Neutrophil (primary cell): Measurements from ENCODE around the gene HMX1.

Experiments used
- H3K27ac ChIP-seq: fragments of 200-600 bp; sonication (generic); 2 replicates; pipeline ENCODE4 v1.5.1; 2016; ENCODE audit warnings: mild to moderate bottlenecking, moderate library complexity
- H3K27me3 ChIP-seq: fragments of 200-600 bp; sonication (generic); 2 replicates; pipeline ENCODE4 v1.6.0; 2016; ENCODE audit warnings: mild to moderate bottlenecking
- H3K36me3 ChIP-seq: fragments of 200-600 bp; sonication (generic); 2 replicates; pipeline ENCODE4 v1.5.1; 2017
- H3K4me1 ChIP-seq, 2 experiments: fragments of 200-600 bp in 1 of 2; sonication (generic) in 1 of 2; 1 replicate in 1 of 2; 2 replicates in 1 of 2; pipeline versions ENCODE4 v1.5.1 to v1.6.1; 2013 to 2016; ENCODE audit warnings: low read depth in 1 of 2, low read length in 1 of 2, mild to moderate bottlenecking in 1 of 2, moderate library complexity in 1 of 2; ENCODE audit not compliant: control insufficient read depth in 1 of 2, insufficient read depth in 1 of 2
- H3K4me3 ChIP-seq, 2 experiments: fragments of 200-600 bp in 1 of 2; sonication (generic) in 1 of 2; 1 replicate in 1 of 2; 2 replicates in 1 of 2; pipeline ENCODE4 v1.5.1; 2013 to 2016; ENCODE audit warnings: low read depth in 1 of 2, low read length in 1 of 2, mild to moderate bottlenecking in 1 of 2, moderate library complexity in 1 of 2
- H3K9me3 ChIP-seq: fragments of 200-600 bp; sonication (generic); 2 replicates; pipeline ENCODE4 v1.5.1; 2016
- TF ChIP-seq, protein P1 (sequence below): fragments of 200-600 bp; sonication (generic); IDR thresholded peaks from 2 replicates; pipeline ENCODE4 v1.5.1; 2016; ENCODE audit warnings: antibody characterized with exemption

The HMX1 gene

DNA sequence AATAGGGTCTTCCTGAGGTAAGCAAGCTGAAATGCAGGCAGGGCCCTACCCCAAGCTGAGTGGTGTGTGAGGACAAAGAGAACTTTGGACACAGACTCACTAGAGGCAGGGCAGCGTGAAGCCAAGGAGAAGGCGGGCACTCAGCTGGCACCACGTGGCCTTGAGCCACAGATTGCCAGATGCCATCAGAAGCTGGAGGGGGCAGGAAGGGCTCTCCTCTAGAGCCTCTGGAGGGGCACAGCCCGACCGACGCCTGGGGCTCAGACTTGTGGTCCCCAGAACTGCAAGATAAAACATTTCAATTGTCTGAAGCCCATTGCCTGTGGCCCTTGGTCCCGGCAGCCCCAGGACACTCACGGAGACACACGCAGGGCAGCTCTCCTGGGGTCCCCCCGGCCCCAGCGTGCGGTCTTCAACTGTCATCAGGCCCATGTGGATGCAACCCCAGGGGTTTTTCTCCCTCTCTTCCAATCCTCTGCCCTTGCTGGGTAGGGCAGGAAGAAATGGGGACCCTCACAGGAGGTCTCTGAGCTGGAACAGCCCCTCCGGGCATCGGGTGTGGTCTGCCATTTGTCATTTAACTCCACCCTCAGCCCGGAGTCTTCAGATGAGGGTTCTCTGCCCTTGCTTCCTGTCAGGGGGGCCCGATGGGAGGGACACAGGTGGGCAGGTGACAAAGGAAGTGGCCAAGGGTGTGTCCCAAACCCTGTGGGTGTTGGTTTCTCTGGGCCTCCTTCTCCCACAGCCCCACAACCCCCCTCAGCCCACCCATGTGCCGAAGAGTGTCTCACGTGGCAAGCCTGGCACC is 22.2 kb downstream of the HMX1 start:
- H3K9me3 ChIP-seq: no peaks in the 10 kb centered on the region
- no peak overlapping the region for H3K4me3 ChIP-seq
- TF ChIP-seq, protein P1, sequence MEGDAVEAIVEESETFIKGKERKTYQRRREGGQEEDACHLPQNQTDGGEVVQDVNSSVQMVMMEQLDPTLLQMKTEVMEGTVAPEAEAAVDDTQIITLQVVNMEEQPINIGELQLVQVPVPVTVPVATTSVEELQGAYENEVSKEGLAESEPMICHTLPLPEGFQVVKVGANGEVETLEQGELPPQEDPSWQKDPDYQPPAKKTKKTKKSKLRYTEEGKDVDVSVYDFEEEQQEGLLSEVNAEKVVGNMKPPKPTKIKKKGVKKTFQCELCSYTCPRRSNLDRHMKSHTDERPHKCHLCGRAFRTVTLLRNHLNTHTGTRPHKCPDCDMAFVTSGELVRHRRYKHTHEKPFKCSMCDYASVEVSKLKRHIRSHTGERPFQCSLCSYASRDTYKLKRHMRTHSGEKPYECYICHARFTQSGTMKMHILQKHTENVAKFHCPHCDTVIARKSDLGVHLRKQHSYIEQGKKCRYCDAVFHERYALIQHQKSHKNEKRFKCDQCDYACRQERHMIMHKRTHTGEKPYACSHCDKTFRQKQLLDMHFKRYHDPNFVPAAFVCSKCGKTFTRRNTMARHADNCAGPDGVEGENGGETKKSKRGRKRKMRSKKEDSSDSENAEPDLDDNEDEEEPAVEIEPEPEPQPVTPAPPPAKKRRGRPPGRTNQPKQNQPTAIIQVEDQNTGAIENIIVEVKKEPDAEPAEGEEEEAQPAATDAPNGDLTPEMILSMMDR: no peak
- no peaks in the 10 kb centered on the region for H3K36me3 ChIP-seq
- peaks cover 95% of the 10 kb centered on the region for H3K27me3 ChIP-seq
- no peaks in the 10 kb centered on the region for H3K4me1 ChIP-seq
- no peak overlapping the region for H3K27ac ChIP-seq

DNA sequence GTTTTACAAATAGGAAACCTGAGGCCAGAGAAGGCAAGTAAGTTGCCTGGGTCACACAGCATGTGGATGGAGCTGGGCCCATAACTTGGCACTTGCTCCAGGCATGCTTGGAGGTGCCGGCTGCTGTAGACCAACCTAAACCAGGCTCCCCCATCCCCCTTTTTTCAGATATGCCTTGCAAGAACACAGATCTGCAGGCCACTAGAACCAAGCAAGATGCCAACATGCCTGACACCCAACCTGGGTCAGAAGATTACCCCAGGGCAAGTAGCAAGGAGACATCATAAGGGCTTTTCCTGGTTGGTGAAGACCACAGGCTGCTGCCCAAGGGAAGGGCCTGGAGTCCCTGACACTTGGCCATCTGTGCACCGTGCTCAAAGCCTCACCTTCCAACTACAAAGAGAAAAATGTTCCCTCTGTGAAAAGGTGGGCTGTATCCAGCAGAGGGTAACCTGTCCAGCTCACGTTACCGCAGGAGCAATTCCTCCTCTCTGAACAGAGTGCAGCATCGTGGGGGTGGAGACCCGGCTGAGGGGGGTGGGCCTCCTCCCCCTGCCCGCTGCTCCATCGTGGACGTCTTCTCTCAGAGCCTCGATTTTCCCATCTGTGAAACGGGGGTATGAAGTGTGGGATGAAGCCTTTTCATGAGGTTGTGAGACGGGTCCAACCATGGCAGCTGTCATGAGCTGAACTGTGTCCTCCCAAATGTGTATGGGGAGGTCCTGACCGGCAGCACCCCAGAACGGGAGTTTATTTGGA is 23.0 kb downstream of the HMX1 start:
- Histone ChIP-seq H3K27ac (no peak overlapping the region), H3K4me3 (no peak overlapping the region), H3K9me3 (no peaks in the 10 kb centered on the region), H3K4me1 (no peaks in the 10 kb centered on the region), H3K27me3 (peaks cover 94% of the 10 kb centered on the region), H3K36me3 (no peaks in the 10 kb centered on the region)
- TF ChIP-seq, protein P1: no peak

DNA sequence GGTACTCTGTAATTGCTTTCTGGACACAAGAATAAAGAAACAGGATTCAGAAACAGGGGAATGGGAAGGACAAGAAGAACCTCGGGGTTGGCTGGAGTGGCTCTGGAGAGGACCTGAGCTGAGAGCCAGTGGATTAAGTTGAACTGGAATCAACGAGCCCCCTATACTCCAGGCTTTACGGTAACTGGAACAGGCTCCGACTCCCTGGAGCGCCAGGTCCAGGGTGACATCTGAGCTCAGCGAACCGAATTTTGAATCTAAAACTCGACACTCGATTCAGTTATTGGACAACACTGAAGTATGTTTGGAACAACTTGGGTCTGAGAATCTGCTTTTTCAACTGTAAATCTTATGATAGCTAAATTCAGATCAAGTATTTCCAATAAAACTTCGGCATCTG is 23.9 kb downstream of the HMX1 start:
- Histone ChIP-seq H3K4me3 (no peak overlapping the region), H3K9me3 (no peaks in the 10 kb centered on the region), H3K27me3 (peaks cover 85% of the 10 kb centered on the region), H3K4me1 (no peaks in the 10 kb centered on the region), H3K36me3 (no peaks in the 10 kb centered on the region), H3K27ac (no peak overlapping the region)
- TF ChIP-seq, protein P1: no peak

DNA sequence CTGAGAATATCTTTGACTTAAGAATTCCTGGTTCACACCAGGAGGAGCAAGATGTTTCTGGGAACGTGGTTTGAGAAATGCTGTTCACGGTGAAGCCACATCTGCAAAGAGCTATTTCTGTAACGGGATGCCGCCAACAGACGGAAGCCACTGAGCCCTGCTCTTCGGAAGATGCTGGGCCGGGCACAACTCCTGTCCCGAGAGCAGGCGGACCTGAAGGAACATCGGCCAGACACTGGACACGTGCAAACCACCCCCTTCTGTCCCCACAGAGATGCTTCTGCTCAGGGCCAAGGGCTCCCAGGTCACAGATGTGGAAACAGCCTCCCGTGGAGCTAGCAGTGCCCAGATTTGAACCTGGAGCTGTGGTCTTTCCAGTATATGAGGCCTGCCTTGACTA is 24.3 kb downstream of the HMX1 start:
- Histone ChIP-seq H3K27me3 (peaks cover 80% of the 10 kb centered on the region), H3K9me3 (no peaks in the 10 kb centered on the region), H3K4me3 (no peak overlapping the region), H3K27ac (no peak overlapping the region), H3K4me1 (no peaks in the 10 kb centered on the region), H3K36me3 (no peaks in the 10 kb centered on the region)
- TF ChIP-seq, protein P1: no peak

DNA sequence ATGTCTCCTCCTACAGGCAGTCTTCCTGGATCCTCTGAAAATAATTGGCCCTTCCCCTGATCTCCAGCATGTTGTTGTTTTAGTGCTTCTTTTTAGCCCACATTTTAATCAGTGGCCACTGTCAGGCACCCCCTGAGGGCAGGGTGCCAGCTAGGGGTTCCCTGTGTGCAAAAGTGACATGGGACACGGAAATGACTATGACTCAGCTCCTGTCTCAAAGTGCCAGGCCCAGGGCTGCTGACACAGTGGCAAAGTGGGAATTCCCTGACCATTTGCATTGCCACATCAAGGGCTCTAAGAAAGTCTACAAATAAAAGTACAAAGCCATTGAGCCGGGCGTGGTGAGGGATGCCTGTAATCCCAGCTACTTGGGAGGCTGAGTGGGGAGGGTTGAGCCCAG is 24.8 kb downstream of the HMX1 start:
- no peak overlapping the region for H3K4me3 ChIP-seq
- H3K4me1 ChIP-seq: no peaks in the 10 kb centered on the region
- TF ChIP-seq, protein P1: no peak
- no peaks in the 10 kb centered on the region for H3K9me3 ChIP-seq
- no peaks in the 10 kb centered on the region for H3K36me3 ChIP-seq
- peaks cover 77% of the 10 kb centered on the region for H3K27me3 ChIP-seq
- no peak overlapping the region for H3K27ac ChIP-seq
